Colonic mucosa (tissue), 4 donors: ENCODE data around the gene ITSN1. TPM values are rescaled to one million over a fixed set of nuclear protein-coding genes. Genes with fewer than 3 reads are reported as not detected.

Experiments
- DNase-seq: peaks from one replicate; pipeline ENCODE4 v3.0.0-alpha.2; 2020
- H3K27ac ChIP-seq: fragments of 200-600 bp; one replicate; pipeline ENCODE4 v1.8.0; 2021
- H3K27me3 ChIP-seq: fragments of 200-600 bp; one replicate; pipeline ENCODE4 v1.8.0; 2021
- H3K36me3 ChIP-seq: fragments of 200-600 bp; one replicate; pipeline ENCODE4 v1.8.0; 2021
- H3K4me1 ChIP-seq: fragments of 200-600 bp; one replicate; pipeline ENCODE4 v1.8.0; 2021; ENCODE audit warnings: mild to moderate bottlenecking
- H3K4me3 ChIP-seq: fragments of 200-600 bp; one replicate; pipeline ENCODE4 v1.8.0; 2021
- H3K9ac ChIP-seq, 2 donors: one replicate each; pipeline ENCODE4 v1.7.0; 2013; ENCODE audit warnings: control low read depth in 2 of 2, low read depth in 2 of 2, low read length in 2 of 2
- H3K9me3 ChIP-seq: fragments of 200-600 bp; one replicate; pipeline ENCODE4 v1.8.0; 2021
- CTCF ChIP-seq: fragments of 200-600 bp; IDR thresholded peaks from one replicate; pipeline ENCODE4 v1.8.0; 2022; ENCODE audit warnings: antibody characterized with exemption, mild to moderate bottlenecking
- intact Hi-C: fragments of 100-400 bp; cut with DNase I; formaldehyde crosslinking; loops from one replicate; pipeline ENCODE4 v1.14.1; 2022
- total RNA-seq, 2 donors: library from RNA; stranded (reverse); fragmentation: NEBNext Ultra II Directional in 1 of 2; extraction: Animal tissue kit (Norgen Biotek cat#: 25700) in 1 of 2; gene quantifications; one replicate each; pipeline ENCODE4 v1.2.1, GENCODE V29; 2021
- donor health status: healthy.
- donor health status: DM: no; HTN: no; CAD: no.
- donor health status: DM: no; HTN: no; CAD: no.

ITSN1 gene
- total RNA-seq, 2 donors from 2014 or later = 22.4 to 28.3 TPM

- no peak for TF ChIP-seq CTCF
- Histone ChIP-seq H3K4me1 (no peaks in the 10 kb centered on the region), H3K9ac (no peak overlapping the region), H3K4me3 (no peak overlapping the region), H3K27me3 (no peaks in the 10 kb centered on the region), H3K27ac (no peak overlapping the region), H3K36me3 (no peaks in the 10 kb centered on the region), H3K9me3 (no peaks in the 10 kb centered on the region)
- DNase-seq = no peak
- intact Hi-C loops = no loop called here
Measured at GRCh38 chr21:33886321-33886720, 244.0 kb downstream of the ITSN1 start.

- Histone ChIP-seq H3K4me1 (no peaks in the 10 kb centered on the region), H3K4me3 (no peak overlapping the region), H3K27me3 (no peaks in the 10 kb centered on the region), H3K9me3 (no peaks in the 10 kb centered on the region), H3K9ac (no peak overlapping the region), H3K27ac (no peak overlapping the region), H3K36me3 (no peaks in the 10 kb centered on the region)
- DNase-seq = no peak
- TF ChIP-seq CTCF = no peak
- intact Hi-C loops = loop anchor here (10.0 kb wide), 2 partner anchors 55 to 285 kb away; no protein-coding TSS in a partner anchor
Measured at GRCh38 chr21:33890187-33890586, 247.9 kb downstream of the ITSN1 start.

- Histone ChIP-seq H3K9ac (no peak overlapping the region), H3K4me3 (no peak overlapping the region), H3K27ac (no peak overlapping the region), H3K36me3 (no peaks in the 10 kb centered on the region), H3K4me1 (no peaks in the 10 kb centered on the region), H3K27me3 (no peaks in the 10 kb centered on the region), H3K9me3 (no peaks in the 10 kb centered on the region)
- TF ChIP-seq CTCF = no peak
- intact Hi-C loops = loop anchor here (10.0 kb wide), 2 partner anchors 58 to 288 kb away; no protein-coding TSS in a partner anchor
- no peak for DNase-seq
Measured at GRCh38 chr21:33892853-33893252, 250.6 kb downstream of the ITSN1 start.

GRCh38 chr21:33893917-33894316 lies 251.6 kb downstream of the ITSN1 start:
- Histone ChIP-seq H3K27me3 (no peaks in the 10 kb centered on the region), H3K4me3 (no peak overlapping the region), H3K9ac (no peak overlapping the region), H3K4me1 (no peaks in the 10 kb centered on the region), H3K36me3 (no peaks in the 10 kb centered on the region), H3K27ac (no peak overlapping the region), H3K9me3 (no peaks in the 10 kb centered on the region)
- TF ChIP-seq CTCF = no peak
- no peak for DNase-seq
- intact Hi-C loops = loop anchor here (10.0 kb wide), 2 partner anchors 59 to 289 kb away; no protein-coding TSS in a partner anchor

- H3K9ac ChIP-seq = no peak overlapping the region
- DNase-seq = peak; percentile 58
- H3K36me3 ChIP-seq = no peaks in the 10 kb centered on the region
- no peaks in the 10 kb centered on the region for H3K9me3 ChIP-seq
- H3K4me3 ChIP-seq = no peak overlapping the region
- no peak for TF ChIP-seq CTCF
- intact Hi-C loops = loop anchor here (10.0 kb wide), 2 partner anchors 60 to 290 kb away; no protein-coding TSS in a partner anchor
- no peak overlapping the region for H3K27ac ChIP-seq
- H3K4me1 ChIP-seq = no peaks in the 10 kb centered on the region
- no peaks in the 10 kb centered on the region for H3K27me3 ChIP-seq
Measured at GRCh38 chr21:33894736-33895288, 252.5 kb downstream of the ITSN1 start.
